ENCODE data around the gene RABEP2.
"Not testable (repeated sequence)": the region's sequence is repeated elsewhere in the genome, so short reads cannot be mapped to it uniquely, and the experiment has no call there.

Gene RABEP2, protein sequence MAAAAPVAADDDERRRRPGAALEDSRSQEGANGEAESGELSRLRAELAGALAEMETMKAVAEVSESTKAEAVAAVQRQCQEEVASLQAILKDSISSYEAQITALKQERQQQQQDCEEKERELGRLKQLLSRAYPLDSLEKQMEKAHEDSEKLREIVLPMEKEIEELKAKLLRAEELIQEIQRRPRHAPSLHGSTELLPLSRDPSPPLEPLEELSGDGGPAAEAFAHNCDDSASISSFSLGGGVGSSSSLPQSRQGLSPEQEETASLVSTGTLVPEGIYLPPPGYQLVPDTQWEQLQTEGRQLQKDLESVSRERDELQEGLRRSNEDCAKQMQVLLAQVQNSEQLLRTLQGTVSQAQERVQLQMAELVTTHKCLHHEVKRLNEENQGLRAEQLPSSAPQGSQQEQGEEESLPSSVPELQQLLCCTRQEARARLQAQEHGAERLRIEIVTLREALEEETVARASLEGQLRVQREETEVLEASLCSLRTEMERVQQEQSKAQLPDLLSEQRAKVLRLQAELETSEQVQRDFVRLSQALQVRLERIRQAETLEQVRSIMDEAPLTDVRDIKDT

DNA sequence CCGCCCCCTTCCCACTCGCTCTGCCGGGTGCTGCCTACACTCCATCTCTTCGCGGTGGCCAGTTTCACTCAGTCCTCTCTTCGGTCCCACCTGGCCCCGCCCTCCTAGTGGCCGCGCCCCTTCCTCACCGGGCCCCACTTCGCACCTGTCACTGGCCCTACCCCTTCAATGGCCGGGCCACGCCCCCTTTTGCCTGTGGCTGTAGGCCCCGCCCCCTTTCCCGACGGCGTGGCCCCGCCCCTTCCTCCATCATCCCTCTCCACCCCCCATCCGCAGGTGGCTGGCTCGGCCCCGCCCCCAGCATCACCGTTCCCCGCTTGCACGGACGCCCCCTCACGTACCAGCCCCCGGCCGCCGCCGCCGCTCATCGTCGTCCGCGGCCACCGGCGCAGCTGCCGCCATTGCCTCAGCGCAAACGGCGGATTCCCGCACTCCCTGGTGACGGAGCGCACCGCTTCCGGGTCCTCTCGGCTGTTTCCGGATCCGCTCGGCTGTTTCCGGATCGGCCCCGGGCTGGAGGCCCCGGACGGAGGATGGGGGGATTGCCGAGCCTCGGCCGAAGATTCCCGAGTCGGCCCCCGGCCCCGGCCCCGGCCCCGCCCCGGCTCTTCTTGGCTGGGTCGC lies at the start of gene RABEP2:
TSS of gene RABEP2 (minus strand) at position 477 of the 624 bp plus-strand sequence. CDS start at position 402, 75 bp downstream.
- DNase-seq: peak; percentile 95

DNA sequence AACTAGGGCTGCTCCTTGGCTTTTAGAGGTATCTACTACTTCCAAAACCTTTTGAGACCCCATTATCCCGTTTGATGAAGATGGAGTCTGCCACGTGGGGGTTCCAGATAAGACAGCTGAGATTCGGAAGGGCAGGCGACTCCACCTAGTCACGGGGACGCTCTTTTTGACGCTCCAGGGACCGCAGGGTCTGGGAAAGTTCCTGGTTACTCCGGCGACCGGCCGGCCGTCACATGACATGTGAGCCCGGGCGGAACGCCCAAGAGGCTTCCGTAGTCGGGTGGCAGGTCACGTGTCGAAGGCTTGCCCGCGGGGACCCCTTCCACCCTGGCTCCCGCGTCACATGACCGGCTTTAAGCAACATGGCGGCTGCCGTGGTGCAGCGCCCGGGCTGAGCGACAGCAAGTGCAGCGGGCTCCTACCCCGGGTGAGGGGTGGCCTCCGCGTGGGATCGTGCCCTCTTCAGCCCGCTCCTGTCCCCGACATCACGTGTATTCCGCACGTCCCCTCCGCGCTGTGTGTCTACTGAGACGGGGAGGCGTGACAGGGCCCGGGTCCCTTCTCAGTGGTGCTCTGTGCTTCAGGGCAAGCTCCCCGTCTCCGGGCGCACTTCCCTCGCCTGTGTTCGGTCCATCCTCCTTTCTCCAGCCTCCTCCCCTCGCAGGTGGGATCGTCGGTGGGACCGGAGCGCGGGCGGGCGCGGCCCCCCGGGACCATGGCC lies 49.6 kb upstream of the RABEP2 start, which contains the start of gene SPNS1:
TSS of gene SPNS1 (plus strand) at position 342 of the 721 bp plus-strand sequence. CDS start at position 716, 374 bp downstream.
- peak; percentile 92 to 95 for DNase-seq

DNA sequence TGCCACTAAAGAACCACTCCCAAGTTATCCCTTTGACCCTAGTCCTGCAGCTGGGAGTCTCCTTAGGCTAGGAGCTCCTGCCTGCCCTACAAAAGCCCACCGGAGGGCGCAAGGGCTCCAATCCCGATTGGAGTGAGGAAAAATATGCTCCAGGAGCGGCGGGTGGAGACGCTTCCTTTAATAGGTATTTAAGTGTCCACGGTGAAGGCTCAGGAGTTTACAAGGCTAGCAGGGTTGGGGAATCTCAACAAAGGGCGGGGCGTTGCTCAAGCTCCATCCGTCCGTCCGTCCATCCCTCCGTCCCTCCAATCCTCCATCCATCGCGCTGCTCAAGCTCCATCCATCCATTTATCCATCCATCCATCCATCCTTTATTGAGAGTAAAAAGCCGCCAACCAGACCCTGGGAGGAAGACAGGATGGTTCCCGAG lies 49.0 kb upstream of the RABEP2 start:
- no peak for DNase-seq

DNA sequence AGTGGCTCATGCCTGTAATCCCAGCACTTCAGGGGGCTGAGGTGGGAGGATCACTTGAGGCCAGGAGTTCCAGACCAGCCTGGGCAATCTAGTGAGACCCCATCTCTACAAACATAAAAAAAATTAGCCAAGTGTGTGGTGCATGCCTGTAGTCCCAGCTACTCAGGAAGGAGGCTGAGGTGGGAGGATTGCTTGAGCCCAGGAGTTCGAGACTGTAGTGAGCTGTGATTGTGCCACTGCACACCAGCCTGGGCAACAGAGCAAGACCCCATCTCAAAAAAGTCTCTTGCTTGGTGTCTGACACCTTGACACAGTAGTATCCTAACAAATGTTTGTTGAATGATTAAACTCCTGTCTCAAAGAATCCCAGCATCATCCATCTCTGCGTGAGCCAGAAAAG lies 44.7 kb upstream of the RABEP2 start:
- not testable (repeated sequence) for DNase-seq

DNA sequence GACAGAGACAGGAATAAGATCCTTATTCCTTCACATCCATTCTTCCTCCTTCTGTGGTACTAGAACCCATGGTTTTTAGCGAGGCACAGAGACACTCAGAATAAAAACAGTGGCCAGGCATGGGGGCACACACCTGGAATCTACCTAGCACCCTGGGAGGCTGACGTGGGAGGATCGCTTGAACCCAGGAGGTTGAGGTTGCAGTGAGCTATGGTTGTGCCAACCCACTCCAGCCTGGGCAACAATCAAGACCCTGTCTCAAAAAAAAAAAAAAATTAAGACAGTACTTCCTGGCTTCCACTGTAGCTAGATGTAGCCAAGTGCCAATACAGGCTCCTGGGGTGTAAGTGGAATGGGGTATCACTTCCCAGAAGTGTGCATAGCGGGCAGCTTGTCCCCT lies 42.1 kb upstream of the RABEP2 start:
- DNase-seq: no peak

DNA sequence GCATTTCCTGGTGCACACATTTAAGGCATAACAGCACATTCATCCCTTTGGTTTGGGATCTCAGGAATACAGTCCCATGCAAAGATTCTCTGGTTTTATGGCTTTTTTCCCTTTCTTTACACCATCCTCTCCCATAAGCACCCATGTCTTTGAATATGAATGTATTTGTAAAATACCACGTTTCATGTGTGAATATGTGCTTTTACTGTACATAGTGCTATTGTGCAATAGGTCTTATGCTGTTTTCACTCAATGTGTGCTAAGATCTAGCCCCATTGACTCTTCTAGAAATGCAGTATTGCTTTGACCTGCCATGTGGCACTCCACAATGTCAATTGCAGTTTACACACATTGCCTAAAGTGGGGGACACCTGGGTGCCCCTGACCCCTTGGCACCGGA lies 39.5 kb upstream of the RABEP2 start:
- DNase-seq: no peak

DNA sequence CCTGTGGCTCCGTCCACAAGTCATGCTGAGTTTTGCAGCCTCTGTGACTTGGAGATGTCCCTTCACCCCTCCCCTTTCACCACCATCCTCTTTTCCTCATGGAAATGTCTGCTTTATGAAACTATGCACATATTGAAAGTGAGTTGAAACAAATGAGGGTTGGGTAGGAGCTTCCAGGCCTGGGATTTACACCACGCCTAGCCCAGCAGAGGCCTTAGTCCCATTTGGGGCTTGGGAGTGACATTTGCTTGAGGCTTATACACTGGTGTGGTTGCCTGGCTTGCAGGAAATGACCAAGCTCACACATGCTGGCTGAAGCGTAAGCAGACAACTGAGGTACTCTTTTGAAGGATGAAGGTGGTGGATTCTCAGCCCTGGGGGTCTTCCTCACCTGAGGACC lies 39.0 kb upstream of the RABEP2 start:
- no peak for DNase-seq

DNA sequence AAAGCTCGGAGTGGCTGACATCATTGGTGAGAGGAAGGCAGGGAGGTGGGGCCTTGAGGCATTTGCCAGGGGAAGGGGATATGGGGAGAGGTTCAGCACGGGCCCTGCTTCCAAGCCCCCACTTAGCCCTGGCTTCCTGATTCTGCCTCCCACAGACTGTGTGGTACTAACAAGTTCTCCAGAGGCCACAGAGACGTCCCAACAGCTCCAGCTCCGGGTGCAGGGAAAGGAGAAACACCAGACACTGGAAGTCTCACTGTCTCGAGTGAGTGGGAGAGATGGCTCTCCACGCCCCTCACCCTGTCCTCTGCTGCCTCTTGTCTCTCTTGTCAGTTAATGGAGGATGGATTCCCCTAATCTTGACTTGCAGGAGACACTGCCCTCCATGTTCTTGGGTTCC lies 33.8 kb upstream of the RABEP2 start:
- DNase-seq: no peak

DNA sequence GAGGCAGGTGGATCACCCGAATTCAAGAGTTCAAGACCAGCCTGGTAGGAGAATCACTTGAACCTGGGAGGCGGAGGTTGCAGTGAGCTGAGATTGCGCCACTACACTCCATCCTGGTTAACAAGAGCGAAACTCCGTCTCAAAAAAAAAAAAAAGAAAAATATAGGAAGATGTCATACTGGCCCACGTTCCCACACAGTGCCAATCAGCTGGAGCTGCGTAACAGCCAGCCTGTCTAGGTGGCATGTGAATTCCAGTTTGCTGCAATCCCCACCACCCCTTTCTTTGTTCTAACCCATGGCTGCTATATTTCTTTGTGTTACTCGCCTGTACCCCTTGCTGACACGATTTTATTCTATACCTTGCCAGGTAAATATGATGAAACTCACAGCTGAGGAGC lies 33.2 kb upstream of the RABEP2 start:
- DNase-seq: no peak

DNA sequence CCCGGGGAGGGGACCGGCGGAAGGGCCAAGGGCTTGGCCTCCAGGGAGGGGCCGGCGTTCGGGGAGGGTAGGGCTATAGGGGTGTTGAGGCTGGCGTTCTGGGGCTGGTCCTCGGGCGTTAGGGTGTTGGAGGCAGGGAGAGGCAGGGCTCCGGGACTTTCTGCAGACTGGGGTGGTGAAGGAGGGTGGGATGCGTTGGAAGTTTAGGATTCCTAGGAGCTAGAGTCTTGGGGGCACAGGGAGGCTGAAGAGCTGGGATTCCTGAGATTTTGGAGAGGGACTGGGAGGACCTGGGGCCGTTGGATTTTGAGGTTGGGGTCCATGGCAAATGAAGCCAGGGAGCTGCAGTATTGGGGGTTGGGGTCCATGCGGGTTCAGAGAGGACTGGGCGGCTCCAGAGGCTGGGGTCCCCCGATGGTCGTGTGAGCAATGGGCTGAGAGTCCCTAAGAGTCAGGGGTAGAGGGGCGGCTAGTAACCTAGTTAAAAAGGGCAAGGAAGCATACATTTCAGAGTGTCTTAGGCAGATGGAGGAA lies 26.4 kb upstream of the RABEP2 start:
- DNase-seq: peak in 1 of 2 donors; percentile 29

DNA sequence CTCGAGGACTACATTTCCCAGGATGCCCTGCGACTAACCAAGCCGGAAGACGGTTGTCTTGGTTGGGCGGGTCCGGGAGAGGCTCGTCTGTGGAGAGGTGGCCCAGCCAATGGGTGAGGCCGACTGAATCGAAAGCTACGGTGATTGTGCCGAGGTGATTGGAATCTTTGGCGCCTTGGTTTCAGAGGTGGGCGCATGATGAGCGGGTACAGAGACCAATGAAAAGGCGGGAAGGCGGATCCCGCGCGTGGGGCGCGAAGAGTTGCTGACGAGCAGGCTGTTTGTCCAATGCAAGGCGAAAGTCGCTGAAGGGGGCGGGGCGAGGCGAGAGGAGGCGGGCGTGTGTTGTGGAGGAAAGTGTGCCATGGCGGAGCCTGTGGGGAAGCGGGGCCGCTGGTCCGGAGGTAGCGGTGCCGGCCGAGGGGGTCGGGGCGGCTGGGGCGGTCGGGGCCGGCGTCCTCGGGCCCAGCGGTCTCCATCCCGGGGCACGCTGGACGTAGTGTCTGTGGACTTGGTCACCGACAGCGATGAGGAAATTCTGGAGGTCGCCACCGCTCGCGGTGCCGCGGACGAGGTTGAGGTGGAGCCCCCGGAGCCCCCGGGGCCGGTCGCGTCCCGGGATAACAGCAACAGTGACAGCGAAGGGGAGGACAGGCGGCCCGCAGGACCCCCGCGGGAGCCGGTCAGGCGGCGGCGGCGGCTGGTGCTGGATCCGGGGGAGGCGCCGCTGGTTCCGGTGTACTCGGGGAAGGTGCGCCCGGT lies 25.8 kb upstream of the RABEP2 start, which contains the start of gene NFATC2IP:
TSS of gene NFATC2IP (plus strand) at position 290 of the 762 bp plus-strand sequence. CDS start at position 365, 75 bp downstream.
- peak; percentile 100 for DNase-seq

DNA sequence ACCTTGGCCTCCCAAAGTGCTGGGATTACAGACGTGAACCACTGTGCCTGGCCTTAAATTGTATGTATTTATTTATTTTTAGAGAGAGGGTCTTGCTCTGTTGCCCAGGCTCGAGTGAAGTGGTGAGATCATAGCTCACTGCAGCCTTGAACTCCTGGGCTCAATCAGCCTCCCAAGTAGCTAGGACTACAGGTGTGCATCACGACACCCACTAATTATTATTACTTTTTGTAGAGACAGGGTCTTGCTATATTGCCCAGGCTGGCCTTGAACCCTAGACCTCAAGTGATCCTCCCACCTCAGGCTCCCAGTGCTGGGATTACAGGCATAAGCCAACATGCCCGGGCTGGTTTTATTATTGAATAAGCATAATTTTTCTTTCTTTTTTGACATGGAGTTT lies 21.6 kb upstream of the RABEP2 start:
- DNase-seq: no peak

DNA sequence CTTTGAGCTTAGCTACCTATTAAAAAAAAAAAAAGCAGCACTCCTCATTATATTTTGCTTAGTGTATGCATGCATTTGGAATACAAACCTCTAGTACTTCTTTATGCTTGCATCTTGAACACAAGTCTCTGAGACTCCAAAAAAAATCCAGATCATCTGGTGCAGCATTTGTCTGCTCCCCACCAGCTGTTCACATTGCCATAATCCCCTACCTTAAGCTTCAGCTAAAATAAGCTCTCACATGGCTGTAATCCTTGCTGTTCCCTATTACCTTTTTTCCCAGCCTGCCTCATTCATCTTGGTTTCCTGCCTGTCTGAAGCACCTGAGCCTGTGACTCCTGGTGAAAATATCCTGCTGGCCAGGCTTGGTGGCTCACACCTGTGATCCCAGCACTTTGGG lies 18.2 kb upstream of the RABEP2 start:
- DNase-seq: no peak

DNA sequence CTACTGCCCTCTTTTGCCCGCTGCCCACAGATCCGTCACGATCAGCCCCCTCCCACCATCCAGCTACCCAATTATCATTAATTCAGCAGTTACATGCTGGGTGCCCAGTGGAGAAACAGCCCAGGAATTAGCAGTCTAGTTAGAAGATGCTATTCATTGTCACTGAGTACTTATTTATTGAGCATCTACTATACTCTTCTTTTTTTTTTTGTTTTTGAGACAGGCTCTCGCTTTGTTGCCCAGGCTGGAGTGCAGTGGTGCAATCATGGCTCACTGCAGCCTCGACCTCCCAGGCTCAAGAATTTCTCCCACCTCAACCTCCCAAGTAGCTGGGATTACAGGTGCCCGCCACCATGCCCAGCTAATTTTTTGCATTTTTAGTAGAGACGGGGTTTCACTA lies 14.8 kb upstream of the RABEP2 start:
- DNase-seq: not testable (repeated sequence)

DNA sequence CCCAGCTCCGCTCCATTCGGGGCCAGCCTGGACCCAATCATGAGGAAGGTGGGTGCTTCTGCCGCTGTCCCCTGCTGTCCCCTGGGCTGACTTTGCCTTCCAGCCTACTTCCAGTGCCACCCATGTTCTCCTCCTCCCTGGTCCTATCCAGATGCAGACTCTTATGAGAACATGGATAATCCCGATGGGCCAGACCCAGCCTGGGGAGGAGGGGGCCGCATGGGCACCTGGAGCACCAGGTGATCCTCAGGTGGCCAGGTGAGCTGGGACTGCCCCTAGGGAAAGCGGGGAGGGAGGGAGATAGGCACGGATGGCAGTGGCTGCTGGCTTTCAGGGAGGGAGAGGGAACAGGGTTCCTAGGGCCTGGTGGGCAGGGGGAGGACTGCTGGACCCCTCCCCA lies 13.7 kb upstream of the RABEP2 start:
- DNase-seq: no peak

DNA sequence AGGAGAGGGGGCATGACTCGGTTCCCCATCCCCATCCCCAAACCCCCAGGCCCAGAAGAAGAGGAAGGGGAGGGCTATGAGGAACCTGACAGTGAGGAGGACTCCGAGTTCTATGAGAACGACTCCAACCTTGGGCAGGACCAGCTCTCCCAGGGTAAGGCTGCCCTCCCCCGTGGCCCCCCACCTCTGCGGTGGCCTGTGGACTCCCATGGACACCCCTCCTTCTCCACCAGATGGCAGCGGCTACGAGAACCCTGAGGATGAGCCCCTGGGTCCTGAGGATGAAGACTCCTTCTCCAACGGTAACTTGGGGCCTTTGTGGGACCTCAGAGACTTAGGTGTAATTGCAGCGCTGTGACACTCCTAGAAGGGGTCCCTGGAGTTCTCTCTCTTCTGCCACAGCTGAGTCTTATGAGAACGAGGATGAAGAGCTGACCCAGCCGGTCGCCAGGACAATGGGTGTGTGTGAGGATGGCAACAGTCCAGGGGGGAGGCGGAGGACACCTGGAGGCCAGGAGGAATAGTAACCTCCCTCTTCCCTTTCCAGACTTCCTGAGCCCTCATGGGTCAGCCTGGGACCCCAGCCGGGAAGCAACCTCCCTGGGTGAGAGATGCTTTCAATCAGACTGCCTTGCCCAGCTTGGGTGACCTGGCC lies 12.3 kb upstream of the RABEP2 start:
- no peak for DNase-seq

DNA sequence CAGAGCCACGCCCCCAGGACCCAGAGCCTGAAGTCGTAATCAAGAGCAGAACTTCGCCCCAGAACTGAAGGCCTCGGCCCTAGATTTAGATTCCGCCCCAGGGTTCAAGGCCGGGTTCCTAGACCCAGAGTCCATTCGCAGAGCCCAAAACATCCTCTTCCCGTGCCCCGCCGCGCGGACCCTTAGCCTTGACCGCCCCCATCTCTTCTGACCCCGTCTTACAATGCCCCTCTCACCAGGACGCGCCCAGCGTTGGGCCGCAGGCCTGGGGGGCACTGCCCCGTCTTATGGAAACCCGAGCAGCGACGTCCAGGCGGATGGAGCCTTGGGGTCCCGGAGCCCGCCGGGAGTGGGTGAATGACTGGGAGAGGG lies 11.7 kb upstream of the RABEP2 start:
- no peak for DNase-seq

DNA sequence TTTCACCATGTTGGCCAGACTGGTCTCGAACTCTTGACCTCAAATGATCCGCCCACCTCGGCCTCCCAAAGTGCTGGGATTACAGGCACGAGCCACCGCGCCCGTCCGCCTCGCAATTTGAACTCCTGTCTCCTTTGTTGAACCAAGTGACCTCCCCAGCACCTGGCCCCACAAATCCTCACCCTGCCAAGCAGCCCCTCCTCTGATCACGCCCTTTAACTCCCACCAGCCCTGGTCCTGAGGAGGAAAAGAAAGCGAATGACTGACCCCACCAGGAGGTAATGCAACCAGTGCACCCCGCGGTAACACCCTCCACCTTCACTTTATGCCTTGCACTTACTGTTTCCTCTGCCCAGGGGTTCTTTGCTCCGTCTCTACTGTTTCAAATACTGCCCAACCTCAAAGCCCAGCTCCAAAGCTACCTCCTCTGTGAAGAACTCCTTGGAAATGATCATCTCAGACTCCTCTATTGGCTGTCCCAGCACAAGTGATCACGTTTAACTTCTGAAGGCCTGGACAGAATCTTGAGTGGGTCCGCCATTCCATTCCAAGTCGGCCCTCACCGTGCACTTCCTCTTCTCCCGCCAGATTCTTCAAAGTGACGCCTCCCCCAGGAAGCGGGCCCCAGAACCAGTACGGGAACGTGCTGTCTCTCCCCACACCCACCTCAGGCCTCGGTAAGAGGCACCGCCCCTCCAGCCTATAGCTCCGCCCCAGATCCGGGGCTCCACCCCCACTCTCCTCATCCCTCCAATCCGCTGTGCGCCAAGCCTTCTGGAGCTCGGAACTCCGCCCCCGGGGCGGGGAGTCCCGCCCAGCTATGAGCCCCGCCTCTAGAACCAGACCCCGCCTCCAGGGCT lies 11.1 kb upstream of the RABEP2 start:
- peak; percentile 89 to 91 for DNase-seq

DNA sequence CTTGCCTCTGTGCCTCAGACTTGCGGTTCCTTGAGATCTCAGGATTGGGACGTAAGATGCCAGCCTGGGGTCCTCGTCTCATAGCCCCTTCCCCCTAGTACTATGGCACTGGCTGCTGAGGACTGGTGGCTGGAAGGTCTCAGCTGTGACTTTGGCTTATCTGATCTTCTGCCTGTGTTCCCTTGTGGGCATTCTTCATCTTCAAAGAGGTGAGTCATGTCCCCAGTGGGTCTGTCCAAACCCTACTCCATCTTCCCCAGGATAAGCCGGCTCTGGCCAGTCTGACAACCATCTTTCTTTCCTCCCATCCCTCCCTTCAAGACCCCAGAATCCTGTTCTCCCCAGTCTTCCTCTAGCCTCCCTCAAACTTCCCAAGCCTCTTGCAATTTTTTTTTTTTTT lies 10.3 kb upstream of the RABEP2 start:
- no peak for DNase-seq

DNA sequence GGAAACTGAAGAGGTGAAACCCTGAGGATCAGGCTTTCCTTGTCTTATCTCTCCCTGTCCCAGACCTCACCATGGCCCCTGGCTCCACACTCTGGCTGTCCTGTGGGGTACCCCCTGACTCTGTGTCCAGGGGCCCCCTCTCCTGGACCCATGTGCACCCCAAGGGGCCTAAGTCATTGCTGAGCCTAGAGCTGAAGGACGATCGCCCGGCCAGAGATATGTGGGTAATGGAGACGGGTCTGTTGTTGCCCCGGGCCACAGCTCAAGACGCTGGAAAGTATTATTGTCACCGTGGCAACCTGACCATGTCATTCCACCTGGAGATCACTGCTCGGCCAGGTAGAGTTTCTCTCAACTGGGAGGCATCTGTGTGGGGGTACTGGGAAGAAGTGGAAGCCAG lies 8.1 kb upstream of the RABEP2 start:
- DNase-seq: no peak
